Liver (tissue), 9 donors: ENCODE data around the gene ZNF79. TPM values are rescaled to one million over a fixed set of nuclear protein-coding genes. Genes with fewer than 3 reads are reported as not detected.

Experiments used
- DNase-seq: peaks from one replicate; pipeline ENCODE4 v3.0.0-alpha.2; 2017; ENCODE audit warnings: low spot score
- H3K27ac ChIP-seq, 2 donors: one replicate each; pipeline ENCODE4 v1.7.0; 2013; ENCODE audit warnings: inconsistent platforms in 2 of 2, low read length in 2 of 2, control low read depth in 1 of 2, low read depth in 1 of 2, mild to moderate bottlenecking in 1 of 2
- H3K27me3 ChIP-seq, 4 donors: one replicate each; pipeline versions ENCODE4 v1.6.1 to v1.7.0; 2013; ENCODE audit warnings: low read length in 3 of 4, inconsistent platforms in 1 of 4, mild to moderate bottlenecking in 1 of 4, moderate library complexity in 1 of 4; ENCODE audit not compliant: control insufficient read depth in 4 of 4, insufficient read depth in 4 of 4
- H3K36me3 ChIP-seq, 4 donors: one replicate each; pipeline versions ENCODE4 v1.6.1 to v1.7.0; 2013; ENCODE audit warnings: low read length in 3 of 4, mild to moderate bottlenecking in 3 of 4, low read depth in 1 of 4, moderate library complexity in 1 of 4; ENCODE audit not compliant: control insufficient read depth in 4 of 4, insufficient read depth in 3 of 4
- H3K4me1 ChIP-seq, 4 donors: one replicate each; pipeline versions ENCODE4 v1.6.1 to v1.7.0; 2013; ENCODE audit warnings: low read length in 3 of 4, mild to moderate bottlenecking in 3 of 4, moderate library complexity in 1 of 4; ENCODE audit not compliant: control insufficient read depth in 4 of 4, insufficient read depth in 4 of 4
- H3K4me3 ChIP-seq, 3 donors: one replicate each; pipeline versions ENCODE4 v1.6.1 to v1.7.0; 2013; ENCODE audit warnings: low read length in 3 of 3, control low read depth in 1 of 3, low read depth in 1 of 3, mild to moderate bottlenecking in 1 of 3
- H3K9ac ChIP-seq, 2 donors: one replicate each; pipeline ENCODE4 v1.7.0; 2013; ENCODE audit warnings: low read length in 2 of 2, mild to moderate bottlenecking in 2 of 2, moderate library complexity in 2 of 2, control low read depth in 1 of 2, low read depth in 1 of 2
- H3K9me3 ChIP-seq, 4 donors: one replicate each; pipeline versions ENCODE4 v1.6.1 to v1.7.0; 2013; ENCODE audit warnings: low read length in 3 of 4; ENCODE audit not compliant: control insufficient read depth in 4 of 4
- ATF3 ChIP-seq: IDR thresholded peaks from 2 replicates; pipeline ENCODE4 v1.6.1; 2016; ENCODE audit warnings: antibody characterized with exemption
- EGR1 ChIP-seq, 2 donors: IDR thresholded peaks; 2 replicates each; pipeline ENCODE4 v1.6.1; 2016 to 2018; ENCODE audit warnings: antibody characterized with exemption in 2 of 2, low read depth in 2 of 2
- FOXA1 ChIP-seq: IDR thresholded peaks from 2 replicates; pipeline ENCODE4 v1.6.1; 2016; ENCODE audit warnings: antibody characterized with exemption
- GABPA ChIP-seq, 2 donors: IDR thresholded peaks in 1 of 2; conservative IDR thresholded peaks in 1 of 2; 2 replicates each; pipeline ENCODE4 v1.6.1; 2016; ENCODE audit warnings: antibody characterized with exemption in 2 of 2, mild to moderate bottlenecking in 1 of 2, moderate library complexity in 1 of 2
- HNF4A ChIP-seq, 2 donors: conservative IDR thresholded peaks; 2 replicates each; pipeline ENCODE4 v1.6.1; 2016; ENCODE audit warnings: antibody characterized with exemption in 2 of 2, mild to moderate bottlenecking in 2 of 2
- HNF4G ChIP-seq: IDR thresholded peaks from 2 replicates; pipeline ENCODE4 v1.6.1; 2016; ENCODE audit warnings: antibody characterized with exemption
- MAX ChIP-seq: IDR thresholded peaks from 2 replicates; pipeline ENCODE4 v1.6.1; 2016; ENCODE audit warnings: antibody characterized with exemption
- NR2F2 ChIP-seq: IDR thresholded peaks from 2 replicates; pipeline ENCODE4 v1.6.1; 2016; ENCODE audit warnings: antibody characterized with exemption
- REST ChIP-seq: IDR thresholded peaks from 2 replicates; pipeline ENCODE4 v1.6.1; 2016; ENCODE audit warnings: antibody characterized with exemption, mild to moderate bottlenecking
- RXRA ChIP-seq, 2 donors: IDR thresholded peaks; 2 replicates each; pipeline ENCODE4 v1.6.1; 2017 to 2018; ENCODE audit warnings: antibody characterized with exemption in 2 of 2, mild to moderate bottlenecking in 1 of 2
- TAF1 ChIP-seq: conservative IDR thresholded peaks from 2 replicates; pipeline ENCODE4 v1.6.1; 2016; ENCODE audit warnings: antibody characterized with exemption, mild to moderate bottlenecking
- YY1 ChIP-seq: IDR thresholded peaks from 2 replicates; pipeline ENCODE4 v1.6.1; 2016; ENCODE audit warnings: antibody characterized with exemption, mild to moderate bottlenecking
- WGBS: extraction: QIAGEN DNeasy Blood & Tissue Kit; methylation state at CpG from one replicate; pipeline ENCODE4 v1.1.7; 2013; 5-methylcytosine and 5-hydroxymethylcytosine counted together
- polyA plus RNA-seq, 2 donors: library from polyadenylated mRNA; stranded (reverse) in 1 of 2; unstranded in 1 of 2; fragments of 200-250 nt in 1 of 2; fragments of >200 nt in 1 of 2; fragmentation: Nextera tagmentation in 1 of 2; extraction: Ambion mirVana in 1 of 2; gene quantifications; one replicate each; pipeline versions ENCODE4 v1.2.1 to v1.2.3, GENCODE V29; 2013 to 2015
- total RNA-seq, 2 donors: library from RNA; depleted of rRNA; stranded (reverse); fragments of >200 nt; gene quantifications; one replicate each; pipeline ENCODE4 v1.2.3, GENCODE V29; 2014
- TF ChIP-seq, protein P1 (sequence below): IDR thresholded peaks from 2 replicates; pipeline ENCODE4 v1.6.1; 2016; ENCODE audit warnings: antibody characterized with exemption
- TF ChIP-seq, protein P2 (sequence below): fragments of 150-350 bp; IDR thresholded peaks from 2 replicates; pipeline ENCODE4 v1.5.1; 2017; ENCODE audit warnings: improper control_type of control experiment, low read depth, low read length; ENCODE audit not compliant: missing input control
- donor health status: healthy.
- donor health status: healthy.
- donor health status: healthy.
- donor health status: healthy.
- donor health status: healthy.

The ZNF79 gene
- total and polyA plus RNA-seq, 4 donors = 2.2 to 6.9 (median 4.2) TPM

GRCh38 chr9:127419348-127419747 is 4.8 kb upstream of the ZNF79 start:
- TF ChIP-seq FOXA1 (no peak), REST (no peak), NR2F2 (no peak), ATF3 (no peak), YY1 (no peak), TAF1 (no peak), RXRA (IDR thresholded peaks at IDR 0.05) (no peak), HNF4G (no peak), MAX (no peak), GABPA (IDR thresholded peaks at IDR 0.05 in 1 of 2, conservative IDR thresholded peaks at IDR 0.05 in 1 of 2) (no peak), HNF4A (conservative IDR thresholded peaks at IDR 0.05) (no peak), EGR1 (IDR thresholded peaks at IDR 0.05; ENCODE audit: low read depth in 2 of 2) (no peak)
- TF ChIP-seq, protein P1, sequence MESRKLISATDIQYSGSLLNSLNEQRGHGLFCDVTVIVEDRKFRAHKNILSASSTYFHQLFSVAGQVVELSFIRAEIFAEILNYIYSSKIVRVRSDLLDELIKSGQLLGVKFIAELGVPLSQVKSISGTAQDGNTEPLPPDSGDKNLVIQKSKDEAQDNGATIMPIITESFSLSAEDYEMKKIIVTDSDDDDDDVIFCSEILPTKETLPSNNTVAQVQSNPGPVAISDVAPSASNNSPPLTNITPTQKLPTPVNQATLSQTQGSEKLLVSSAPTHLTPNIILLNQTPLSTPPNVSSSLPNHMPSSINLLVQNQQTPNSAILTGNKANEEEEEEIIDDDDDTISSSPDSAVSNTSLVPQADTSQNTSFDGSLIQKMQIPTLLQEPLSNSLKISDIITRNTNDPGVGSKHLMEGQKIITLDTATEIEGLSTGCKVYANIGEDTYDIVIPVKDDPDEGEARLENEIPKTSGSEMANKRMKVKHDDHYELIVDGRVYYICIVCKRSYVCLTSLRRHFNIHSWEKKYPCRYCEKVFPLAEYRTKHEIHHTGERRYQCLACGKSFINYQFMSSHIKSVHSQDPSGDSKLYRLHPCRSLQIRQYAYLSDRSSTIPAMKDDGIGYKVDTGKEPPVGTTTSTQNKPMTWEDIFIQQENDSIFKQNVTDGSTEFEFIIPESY = no peak
- TF ChIP-seq, protein P2, sequence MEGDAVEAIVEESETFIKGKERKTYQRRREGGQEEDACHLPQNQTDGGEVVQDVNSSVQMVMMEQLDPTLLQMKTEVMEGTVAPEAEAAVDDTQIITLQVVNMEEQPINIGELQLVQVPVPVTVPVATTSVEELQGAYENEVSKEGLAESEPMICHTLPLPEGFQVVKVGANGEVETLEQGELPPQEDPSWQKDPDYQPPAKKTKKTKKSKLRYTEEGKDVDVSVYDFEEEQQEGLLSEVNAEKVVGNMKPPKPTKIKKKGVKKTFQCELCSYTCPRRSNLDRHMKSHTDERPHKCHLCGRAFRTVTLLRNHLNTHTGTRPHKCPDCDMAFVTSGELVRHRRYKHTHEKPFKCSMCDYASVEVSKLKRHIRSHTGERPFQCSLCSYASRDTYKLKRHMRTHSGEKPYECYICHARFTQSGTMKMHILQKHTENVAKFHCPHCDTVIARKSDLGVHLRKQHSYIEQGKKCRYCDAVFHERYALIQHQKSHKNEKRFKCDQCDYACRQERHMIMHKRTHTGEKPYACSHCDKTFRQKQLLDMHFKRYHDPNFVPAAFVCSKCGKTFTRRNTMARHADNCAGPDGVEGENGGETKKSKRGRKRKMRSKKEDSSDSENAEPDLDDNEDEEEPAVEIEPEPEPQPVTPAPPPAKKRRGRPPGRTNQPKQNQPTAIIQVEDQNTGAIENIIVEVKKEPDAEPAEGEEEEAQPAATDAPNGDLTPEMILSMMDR = no peak
- no peak overlapping the region for H3K4me3 ChIP-seq
- H3K27ac ChIP-seq = no peak overlapping the region
- no peaks in the 10 kb centered on the region for H3K27me3 ChIP-seq
- WGBS = 88% methylated on average over 6 of the region's 6 CpGs
- no peaks in the 10 kb centered on the region for H3K36me3 ChIP-seq
- no peaks in the 10 kb centered on the region for H3K9me3 ChIP-seq
- H3K4me1 ChIP-seq = peaks cover 5 to 28% (median 22%) of the 10 kb centered on the region in 4 donors
- no peak for DNase-seq
- H3K9ac ChIP-seq = no peak overlapping the region

DNA sequence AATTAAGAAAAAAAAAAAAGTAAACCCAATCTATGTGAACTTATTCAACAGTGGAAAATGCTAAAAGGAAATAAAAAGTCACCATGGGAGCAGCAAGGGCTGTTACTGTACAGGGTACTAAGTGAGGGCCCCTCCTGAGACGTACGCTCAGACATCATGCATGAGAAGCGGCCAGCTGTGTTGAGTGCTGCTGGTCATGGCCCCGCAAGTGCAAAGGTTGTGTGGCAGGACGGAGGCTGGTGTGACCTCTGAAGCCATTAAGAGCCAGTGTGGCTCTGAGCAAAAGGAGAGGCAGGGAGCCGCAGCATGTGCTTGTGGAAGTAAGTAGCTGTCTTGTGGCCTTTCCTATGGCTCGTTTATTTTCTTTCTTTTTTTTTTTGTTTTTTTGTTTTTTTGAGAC is 3.1 kb upstream of the ZNF79 start:
- Histone ChIP-seq H3K4me3 (no peak overlapping the region), H3K4me1 (peaks cover 5 to 42% (median 36%) of the 10 kb centered on the region in 4 donors), H3K27me3 (no peaks in the 10 kb centered on the region), H3K27ac (no peak overlapping the region), H3K9me3 (no peaks in the 10 kb centered on the region), H3K9ac (no peak overlapping the region), H3K36me3 (no peaks in the 10 kb centered on the region)
- TF ChIP-seq FOXA1 (no peak), YY1 (no peak), RXRA (IDR thresholded peaks at IDR 0.05) (no peak), HNF4A (conservative IDR thresholded peaks at IDR 0.05) (peak; percentile 16 to 18)
- WGBS = 71% methylated on average over 7 of the region's 7 CpGs
- DNase-seq = no peak
